Esophagus squamous epithelium (tissue), 5 donors: Measurements from ENCODE around the gene NEB. TPM values are rescaled to one million over a fixed set of nuclear protein-coding genes. Genes with fewer than 3 reads are reported as not detected.

Experiments used
- DNase-seq: peaks from one replicate; lab custom pipeline; 2025; lab: John Stamatoyannopoulos, UW
- H3K27ac ChIP-seq, 4 donors: fragments of 200-600 bp; sonication (generic); one replicate each; pipeline ENCODE4 v1.5.1; 2016 to 2019; ENCODE audit warnings: mild to moderate bottlenecking in 1 of 4
- H3K27me3 ChIP-seq, 4 donors: fragments of 200-600 bp; sonication (generic); 1 replicate in 3 of 4; 2 replicates in 1 of 4; pipeline versions ENCODE4 v1.5.1 to v1.6.0; 2017 to 2021; ENCODE audit warnings: antibody characterized with exemption in 1 of 4
- H3K36me3 ChIP-seq, 3 donors: fragments of 200-600 bp; sonication (generic); one replicate each; pipeline ENCODE4 v1.5.1; 2016 to 2019
- H3K4me1 ChIP-seq, 3 donors: fragments of 200-600 bp; sonication (generic); one replicate each; pipeline ENCODE4 v1.5.1; 2017 to 2019
- H3K4me3 ChIP-seq, 4 donors: fragments of 200-600 bp; sonication (generic); 1 replicate in 3 of 4; 2 replicates in 1 of 4; pipeline ENCODE4 v1.5.1; 2016 to 2019; ENCODE audit warnings: mild to moderate bottlenecking in 2 of 4, moderate library complexity in 1 of 4
- H3K9me3 ChIP-seq, 3 donors: fragments of 200-600 bp; sonication (generic); one replicate each; pipeline ENCODE4 v1.5.1; 2016 to 2019
- CTCF ChIP-seq, 6 experiments: fragments of 450-650 bp in 4 of 6; fragments of 200-600 bp in 2 of 6; sonication (generic) in 2 of 6; IDR thresholded peaks; one replicate each; pipeline ENCODE4 v1.5.1; 2016 to 2019; ENCODE audit warnings: antibody characterized with exemption in 6 of 6, mild to moderate bottlenecking in 4 of 6, moderate library complexity in 4 of 6
- POLR2A ChIP-seq, 4 donors: fragments of 450-650 bp; IDR thresholded peaks; one replicate each; pipeline ENCODE4 v1.6.1; 2017; ENCODE audit warnings: antibody characterized with exemption in 4 of 4, mild to moderate bottlenecking in 4 of 4, moderate library complexity in 3 of 4
- whole genome bisulfite sequencing, 2 donors: methylation state at CpG; one replicate each; pipeline ENCODE4 v1.1.5; 2018; 5-methylcytosine and 5-hydroxymethylcytosine counted together
- intact Hi-C: fragments of 100-400 bp; cut with DNase I; formaldehyde crosslinking; loops from one replicate; pipeline ENCODE4 v1.15.0; 2022
- total RNA-seq, 4 donors: library from RNA; depleted of rRNA; stranded (reverse); fragments of >200 nt; gene quantifications; one replicate each; pipeline ENCODE4 v1.1.0, GENCODE V29; 2016
- donor health status: DM: yes; HTN: yes; CAD: no.

Gene NEB
- total RNA-seq, 4 donors from 2014 or later = 0.23 to 1.1 (median 0.61) TPM

DNA sequence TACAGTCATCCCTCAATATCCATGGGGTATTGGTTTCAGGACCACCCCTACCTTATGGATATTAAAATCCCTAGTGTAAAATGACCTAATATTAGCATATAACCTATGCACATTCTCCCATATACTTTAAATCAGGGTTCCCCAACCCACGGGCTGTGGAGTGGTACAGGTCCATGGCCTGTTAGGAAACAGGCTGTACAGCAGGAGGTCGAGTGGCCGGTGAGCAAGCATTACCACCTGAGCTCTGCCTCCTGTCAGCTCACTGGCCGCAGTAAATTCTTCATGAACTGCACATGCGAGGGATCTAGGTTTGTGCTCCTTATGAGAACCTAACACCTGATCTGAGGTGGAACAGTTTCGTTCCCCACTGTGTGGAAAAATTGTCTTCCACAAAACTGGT lies 250.7 kb downstream of the NEB start:
- Histone ChIP-seq H3K4me1 (no peaks in the 10 kb centered on the region), H3K27me3 (no peaks in the 10 kb centered on the region), H3K4me3 (no peak overlapping the region), H3K27ac (no peak overlapping the region), H3K9me3 (no peaks in the 10 kb centered on the region), H3K36me3 (peaks cover 0 to 66% (median 0%) of the 10 kb centered on the region in 3 donors)
- intact Hi-C loops = no loop called here
- no peak for DNase-seq
- 85 to 95% methylated on average over 3 to 6 of the region's 6 CpGs for WGBS, 2 donors
- TF ChIP-seq POLR2A (IDR thresholded peaks at IDR 0.05) (no peak), CTCF (IDR thresholded peaks at IDR 0.05) (no peak)

DNA sequence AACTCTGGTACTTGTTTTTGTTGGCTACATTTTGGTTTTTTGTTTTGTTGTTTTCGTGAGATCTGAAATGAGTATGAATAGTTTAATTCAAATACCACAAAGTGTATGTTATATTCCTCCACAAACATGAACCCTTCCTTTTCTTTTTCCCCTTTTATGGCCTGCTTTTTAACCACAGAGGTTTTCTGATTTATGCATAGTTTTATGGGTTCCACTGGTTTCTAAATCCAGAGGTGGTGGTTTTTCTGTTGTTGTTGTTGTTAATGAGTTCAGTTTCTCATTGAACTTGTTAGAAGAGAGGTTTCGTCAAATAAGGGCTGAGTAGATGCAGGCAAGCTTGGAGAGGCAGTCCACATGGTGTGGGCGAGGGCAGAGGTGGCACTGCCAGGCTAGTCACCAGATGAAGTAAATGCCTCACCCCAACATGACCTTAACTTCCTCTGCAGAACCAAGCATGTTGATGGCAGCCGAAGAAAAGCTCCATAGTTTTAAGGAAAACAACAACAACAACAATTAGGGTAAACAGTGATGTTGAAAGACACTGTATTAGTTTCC lies 252.0 kb downstream of the NEB start:
- no peak for DNase-seq
- Histone ChIP-seq H3K27ac (no peak overlapping the region), H3K36me3 (peaks cover 0 to 77% (median 0%) of the 10 kb centered on the region in 3 donors), H3K27me3 (no peaks in the 10 kb centered on the region), H3K4me1 (no peaks in the 10 kb centered on the region), H3K4me3 (no peak overlapping the region), H3K9me3 (no peaks in the 10 kb centered on the region)
- no peak for TF ChIP-seq CTCF (IDR thresholded peaks at IDR 0.05)
- no peak for TF ChIP-seq POLR2A (IDR thresholded peaks at IDR 0.05)
- 72 to 85% methylated on average over 4 of the region's 4 CpGs for WGBS, 2 donors
- intact Hi-C loops = no loop called here

DNA sequence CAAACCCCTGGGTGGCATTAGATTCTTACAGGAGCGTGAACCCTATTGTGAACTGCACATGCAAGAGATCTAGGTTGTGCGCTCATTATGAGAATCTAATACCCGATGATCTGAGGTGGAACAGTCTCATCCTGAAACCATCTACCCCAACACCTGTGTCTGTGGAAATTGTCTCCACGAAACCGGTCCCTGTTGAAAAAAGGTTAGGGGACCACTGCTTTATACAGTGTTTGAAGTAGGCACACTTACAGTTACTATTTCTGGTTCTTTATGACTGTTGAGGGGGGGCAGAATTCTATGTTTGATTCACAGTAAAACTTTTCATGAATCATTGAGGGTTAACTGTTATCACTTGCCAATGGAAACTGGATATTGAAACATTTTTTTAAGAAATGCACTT lies 252.5 kb downstream of the NEB start:
- TF ChIP-seq POLR2A (IDR thresholded peaks at IDR 0.05) (no peak), CTCF (IDR thresholded peaks at IDR 0.05) (no peak)
- Histone ChIP-seq H3K4me1 (no peaks in the 10 kb centered on the region), H3K36me3 (peaks cover 0 to 78% (median 0%) of the 10 kb centered on the region in 3 donors), H3K9me3 (no peaks in the 10 kb centered on the region), H3K4me3 (no peak overlapping the region), H3K27ac (no peak overlapping the region), H3K27me3 (no peaks in the 10 kb centered on the region)
- 86 to 96% methylated on average over 5 of the region's 5 CpGs for WGBS, 2 donors
- intact Hi-C loops = no loop called here
- no peak for DNase-seq

GRCh38 chr2:151478011-151478410 lies 256.3 kb downstream of the NEB start:
- Histone ChIP-seq H3K4me1 (no peaks in the 10 kb centered on the region), H3K4me3 (no peak overlapping the region), H3K9me3 (no peaks in the 10 kb centered on the region), H3K36me3 (peaks cover 0 to 83% (median 5%) of the 10 kb centered on the region in 3 donors), H3K27ac (no peak overlapping the region), H3K27me3 (no peaks in the 10 kb centered on the region)
- TF ChIP-seq CTCF (IDR thresholded peaks at IDR 0.05) = no peak
- no peak for TF ChIP-seq POLR2A (IDR thresholded peaks at IDR 0.05)
- WGBS, 2 donors = 80 to 84% methylated on average over 4 of the region's 4 CpGs
- intact Hi-C loops = no loop called here
- DNase-seq = no peak

DNA sequence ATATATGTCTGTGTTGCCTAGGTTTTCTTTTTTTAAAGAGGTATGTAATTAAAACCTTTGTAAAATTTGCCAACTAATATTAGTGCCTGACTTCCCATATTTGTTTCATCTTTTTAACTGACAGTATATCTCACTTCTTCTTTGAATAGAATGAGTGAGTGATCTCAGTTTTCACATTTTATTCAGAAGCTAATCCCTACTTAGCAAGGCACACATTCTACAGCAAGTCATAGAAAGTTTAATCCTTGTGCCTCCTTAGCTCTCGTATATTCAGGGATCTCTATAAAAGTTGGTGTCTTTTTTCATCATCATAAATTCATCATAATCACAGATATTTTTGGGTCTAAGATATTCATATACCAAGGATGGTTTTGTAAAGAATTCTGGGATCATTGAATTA lies 258.0 kb downstream of the NEB start:
- Histone ChIP-seq H3K27ac (no peak overlapping the region), H3K4me3 (no peak overlapping the region), H3K36me3 (peaks cover 0 to 82% (median 5%) of the 10 kb centered on the region in 3 donors), H3K9me3 (no peaks in the 10 kb centered on the region), H3K4me1 (no peaks in the 10 kb centered on the region), H3K27me3 (no peaks in the 10 kb centered on the region)
- intact Hi-C loops = no loop called here
- no peak for DNase-seq
- no peak for TF ChIP-seq POLR2A (IDR thresholded peaks at IDR 0.05)
- no peak for TF ChIP-seq CTCF (IDR thresholded peaks at IDR 0.05)
- WGBS, 2 donors = 69 to 71% methylated on average over 1 of the region's 1 CpG
